Effector memory CD8-positive, alpha-beta T cell (primary cell): Measurements from ENCODE around the gene LY86.

Experiments used
- ATAC-seq: fragments of 150-1000 bp; cut with Tn5 transposase; replicated peaks from 2 replicates; pipeline ENCODE4 v1.10.0; 2021; ENCODE audit warnings: mild to moderate bottlenecking, moderate library complexity
- DNase-seq, 3 experiments: peaks; one replicate each; pipeline ENCODE4 v3.0.0; 2021
- H3K27ac Mint-ChIP-seq, 2 donors: one replicate each; pipeline ENCODE4 v1.8.0; 2022; ENCODE audit warnings: mild to moderate bottlenecking in 2 of 2, mixed read lengths in 2 of 2, moderate library complexity in 2 of 2
- H3K27me3 Mint-ChIP-seq, 2 donors: one replicate each; pipeline ENCODE4 v1.8.0; 2022; ENCODE audit warnings: mixed read lengths in 2 of 2
- H3K36me3 Mint-ChIP-seq: one replicate; pipeline ENCODE4 v1.8.0; 2022; ENCODE audit warnings: mild to moderate bottlenecking, moderate library complexity, mixed read lengths; ENCODE audit not compliant: insufficient read depth
- H3K4me1 Mint-ChIP-seq, 2 donors: one replicate each; pipeline ENCODE4 v1.8.0; 2022; ENCODE audit warnings: low read depth in 2 of 2, mixed read lengths in 2 of 2
- H3K4me3 Mint-ChIP-seq, 2 donors: one replicate each; pipeline ENCODE4 v1.8.0; 2022; ENCODE audit warnings: mild to moderate bottlenecking in 2 of 2, mixed read lengths in 2 of 2, moderate library complexity in 2 of 2
- H3K9me3 Mint-ChIP-seq, 2 donors: one replicate each; pipeline ENCODE4 v1.8.0; 2022; ENCODE audit warnings: mixed read lengths in 2 of 2

LY86 gene

DNA sequence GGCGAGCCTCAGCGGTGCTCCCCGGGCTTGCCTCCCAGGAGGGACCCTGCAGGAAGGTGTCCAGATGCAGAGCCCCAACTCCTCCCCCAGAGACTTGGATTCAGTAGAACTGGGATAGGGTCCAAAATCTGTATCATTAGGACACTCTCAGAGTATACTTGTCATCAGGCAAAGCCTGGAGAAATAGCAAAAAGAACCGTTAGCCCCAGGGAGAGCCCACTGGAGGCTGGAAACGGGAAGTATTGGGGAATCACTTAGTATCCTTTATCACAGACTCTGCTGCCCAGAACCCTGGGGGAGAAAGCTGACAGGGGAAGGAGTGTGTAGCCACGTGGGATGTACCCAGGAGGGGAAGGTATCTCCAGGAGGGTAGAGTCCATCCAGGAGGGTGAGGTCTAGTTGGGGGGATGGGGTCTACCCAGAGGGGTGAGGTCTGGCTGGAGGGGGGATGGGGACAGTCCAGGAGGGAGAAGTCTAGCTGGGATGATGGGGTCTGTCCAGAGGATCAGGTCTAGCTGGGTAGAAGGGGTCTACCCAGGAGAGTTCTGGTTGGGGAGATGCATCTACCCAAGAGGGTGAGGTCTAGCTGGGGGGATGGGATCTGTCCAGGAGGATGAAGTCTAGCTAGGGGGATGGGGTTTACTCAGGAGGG, 107.2 kb downstream of the LY86 start:
- peaks cover 0 to 3% of the 10 kb centered on the region in 2 donors for H3K4me1 Mint-ChIP-seq
- H3K27me3 Mint-ChIP-seq, result peaks cover 18 to 50% of the 10 kb centered on the region in 2 donors
- no peaks in the 10 kb centered on the region for H3K9me3 Mint-ChIP-seq
- no peak overlapping the region for H3K4me3 Mint-ChIP-seq
- no peak for DNase-seq
- peaks cover 2% of the 10 kb centered on the region for H3K36me3 Mint-ChIP-seq
- peak overlapping the region in 1 of 2 donors; percentile 41 for H3K27ac Mint-ChIP-seq
- ATAC-seq, result no peak

DNA sequence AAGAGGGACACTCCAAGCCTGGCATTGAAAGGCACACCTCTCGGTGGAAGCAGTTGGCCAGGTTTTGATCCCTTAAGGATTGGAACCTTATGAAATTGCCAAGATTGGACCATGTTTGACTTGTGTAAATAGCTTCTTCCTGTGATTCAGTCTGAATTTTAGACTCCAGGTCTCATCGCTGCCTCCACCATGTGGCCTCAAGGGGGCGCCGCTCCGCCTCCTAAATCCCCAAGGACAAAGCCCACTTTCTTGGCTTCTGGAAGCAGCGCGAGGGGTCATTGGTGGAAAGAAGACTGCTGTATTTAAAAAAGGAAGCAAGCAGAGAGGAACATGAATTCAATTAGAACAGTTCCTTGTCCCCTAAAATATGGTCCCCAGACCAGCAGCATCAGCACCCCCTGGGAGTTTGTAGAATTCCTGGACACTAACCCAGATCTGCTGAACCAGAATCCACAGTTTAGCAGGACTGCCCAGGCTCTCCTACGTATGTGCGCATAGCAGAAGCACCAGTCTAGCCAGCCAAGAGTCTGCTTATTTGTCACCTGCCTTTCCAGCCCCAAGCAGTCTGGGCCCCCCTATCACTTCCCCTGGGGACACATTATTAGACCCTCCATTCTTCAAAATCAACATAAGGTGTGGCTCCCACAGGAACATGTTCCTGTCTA, 108.5 kb downstream of the LY86 start:
- Mint-ChIP-seq H3K27me3 (peaks cover 24 to 55% of the 10 kb centered on the region in 2 donors), H3K27ac (no peak overlapping the region), H3K4me1 (peaks cover 0 to 3% of the 10 kb centered on the region in 2 donors), H3K36me3 (peaks cover 2% of the 10 kb centered on the region), H3K9me3 (no peaks in the 10 kb centered on the region), H3K4me3 (no peak overlapping the region)
- ATAC-seq, result no peak
- no peak for DNase-seq

DNA sequence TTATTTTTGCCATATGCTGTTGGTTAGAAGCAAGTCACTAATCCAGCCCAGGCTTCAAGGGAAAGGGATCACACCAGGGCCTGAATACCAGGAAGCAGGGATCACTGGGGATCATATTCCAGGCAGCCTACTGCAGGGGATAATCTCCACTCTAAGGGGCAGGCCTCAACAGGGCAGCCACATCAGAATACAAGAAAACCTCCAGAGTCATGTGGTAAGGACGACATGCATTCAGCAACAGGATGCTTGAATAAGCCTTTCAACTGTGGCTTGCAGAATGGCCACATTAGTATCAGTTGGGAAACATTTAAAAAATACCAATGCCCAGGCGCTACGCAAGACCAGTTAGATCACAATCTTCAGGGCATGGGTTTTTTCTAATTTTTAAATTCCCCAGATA, 109.1 kb downstream of the LY86 start:
- no peak overlapping the region for H3K27ac Mint-ChIP-seq
- peaks cover 24 to 55% of the 10 kb centered on the region in 2 donors for H3K27me3 Mint-ChIP-seq
- ATAC-seq, result no peak
- peaks cover 2% of the 10 kb centered on the region for H3K36me3 Mint-ChIP-seq
- peaks cover 0 to 3% of the 10 kb centered on the region in 2 donors for H3K4me1 Mint-ChIP-seq
- no peak for DNase-seq
- H3K4me3 Mint-ChIP-seq, result no peak overlapping the region
- no peaks in the 10 kb centered on the region for H3K9me3 Mint-ChIP-seq

DNA sequence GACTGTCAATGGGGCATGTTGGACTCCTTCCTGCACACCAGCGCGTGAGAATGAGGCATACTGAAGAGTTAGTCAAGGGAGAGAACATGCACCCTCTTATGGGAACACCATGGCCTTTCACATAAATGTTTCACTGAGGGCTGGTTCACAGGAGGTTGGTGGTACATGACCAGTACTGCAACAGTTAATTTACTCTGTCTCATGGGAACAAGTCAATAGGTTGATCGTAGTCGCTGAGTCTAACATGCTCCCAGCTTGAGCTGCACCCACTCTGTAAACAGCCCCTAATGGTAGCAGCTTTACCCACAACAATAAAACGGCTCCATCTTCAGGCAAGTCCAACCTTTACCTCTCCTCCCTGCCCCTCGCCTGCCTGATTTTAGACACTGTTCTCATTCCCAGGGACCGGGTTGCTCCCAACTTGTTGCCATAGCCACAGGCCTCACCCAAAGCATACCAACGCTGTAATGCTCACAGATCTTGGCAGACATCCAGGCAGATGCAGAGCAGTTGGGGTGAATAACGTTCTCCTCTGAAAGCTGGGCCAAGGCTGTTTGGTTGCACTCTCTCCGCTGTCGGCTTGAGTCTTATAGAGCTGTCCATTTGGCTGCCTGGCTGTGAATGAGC, 111.3 kb downstream of the LY86 start:
- Mint-ChIP-seq H3K36me3 (peaks cover 2% of the 10 kb centered on the region), H3K9me3 (no peaks in the 10 kb centered on the region), H3K27ac (no peak overlapping the region), H3K27me3 (peaks cover 23 to 52% of the 10 kb centered on the region in 2 donors), H3K4me1 (peaks cover 0 to 3% of the 10 kb centered on the region in 2 donors), H3K4me3 (no peak overlapping the region)
- DNase-seq, result no peak
- no peak for ATAC-seq

DNA sequence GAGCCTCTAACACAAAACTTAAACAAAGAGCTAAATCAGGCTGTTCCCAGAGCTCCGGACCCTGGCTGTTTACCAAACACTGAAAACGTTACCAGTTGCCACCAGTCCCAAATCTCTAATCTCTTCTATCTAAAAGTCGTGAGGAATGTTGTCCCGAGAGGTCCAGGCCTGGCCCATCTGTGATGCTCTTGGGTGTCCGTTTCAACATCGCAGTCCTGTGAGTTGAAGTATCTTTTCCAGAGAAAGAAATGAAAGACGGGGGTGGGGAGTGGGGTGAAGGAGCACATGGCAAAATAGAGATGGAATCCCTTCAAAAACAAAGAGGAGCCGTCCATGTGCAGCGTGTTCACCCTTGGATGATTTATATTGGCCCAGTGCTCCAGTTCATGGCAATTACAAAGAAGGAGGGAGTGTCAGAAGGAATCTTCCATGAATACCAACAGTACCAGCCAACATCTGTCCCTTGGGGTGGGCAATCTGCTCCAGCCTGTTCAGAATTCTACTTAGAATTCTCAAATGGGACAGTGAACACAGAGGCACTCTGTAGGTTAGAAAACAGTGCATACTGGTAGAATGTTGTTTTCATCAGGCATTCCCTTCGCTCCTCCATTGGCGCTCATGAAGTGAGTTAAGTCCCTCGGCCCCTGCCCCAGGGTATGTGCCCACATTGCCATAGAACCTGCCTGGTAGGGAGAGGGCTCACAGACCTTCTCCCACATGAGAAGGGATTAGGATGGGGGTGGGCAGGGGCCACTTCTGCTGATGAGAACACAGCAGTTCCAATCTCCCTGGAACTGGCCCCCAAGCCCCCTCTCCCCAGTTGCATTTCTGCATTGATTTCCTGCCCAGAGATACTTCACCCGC, 112.1 kb downstream of the LY86 start:
- peaks cover 15 to 44% of the 10 kb centered on the region in 2 donors for H3K27me3 Mint-ChIP-seq
- H3K36me3 Mint-ChIP-seq, result peaks cover 2% of the 10 kb centered on the region
- no peaks in the 10 kb centered on the region for H3K4me1 Mint-ChIP-seq
- no peak overlapping the region for H3K27ac Mint-ChIP-seq
- no peaks in the 10 kb centered on the region for H3K9me3 Mint-ChIP-seq
- ATAC-seq (no peak), DNase-seq (no peak)
- H3K4me3 Mint-ChIP-seq, result no peak overlapping the region

DNA sequence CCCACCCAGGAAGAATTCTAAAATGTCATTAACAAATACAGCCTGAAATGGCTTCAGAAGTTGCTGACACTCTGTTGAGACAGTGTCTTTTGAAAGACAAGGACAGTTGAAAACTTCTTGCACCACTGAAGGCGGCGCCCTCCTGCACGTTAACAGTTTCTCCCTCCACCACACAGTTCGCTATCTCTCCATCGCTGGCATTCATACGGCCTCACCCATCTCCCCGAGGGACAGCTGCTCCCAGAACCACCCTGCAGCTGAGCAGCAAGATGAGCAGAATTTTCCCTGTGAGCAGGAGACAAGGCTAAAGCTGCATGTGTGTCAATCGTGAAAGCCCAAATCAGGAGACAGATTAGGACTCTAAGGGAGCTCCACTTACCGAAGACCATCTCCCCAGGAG, 113.3 kb downstream of the LY86 start:
- no peak for ATAC-seq
- H3K4me3 Mint-ChIP-seq, result no peak overlapping the region
- no peak for DNase-seq
- peaks cover 6 to 37% of the 10 kb centered on the region in 2 donors for H3K27me3 Mint-ChIP-seq
- H3K4me1 Mint-ChIP-seq, result no peaks in the 10 kb centered on the region
- H3K36me3 Mint-ChIP-seq, result no peaks in the 10 kb centered on the region
- no peak overlapping the region for H3K27ac Mint-ChIP-seq
- no peaks in the 10 kb centered on the region for H3K9me3 Mint-ChIP-seq

DNA sequence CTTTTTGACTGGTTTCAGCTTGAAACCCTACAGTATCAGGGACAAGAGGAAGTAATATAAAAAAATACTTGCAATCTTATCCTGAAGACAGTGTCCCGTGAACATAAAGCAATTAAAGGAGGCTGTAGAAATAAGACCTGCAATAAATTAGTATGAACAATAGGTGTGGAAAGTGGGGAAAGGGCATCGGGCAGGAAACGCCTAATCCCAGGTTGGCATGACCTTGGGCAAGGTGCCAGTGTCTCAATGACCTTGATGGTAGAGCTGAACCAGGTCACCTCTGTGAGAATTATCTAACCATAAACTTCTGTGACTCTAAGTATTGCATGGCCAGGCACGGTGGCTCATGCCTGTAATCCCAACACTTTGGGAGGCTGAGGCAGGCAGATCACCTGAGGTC, 115.2 kb downstream of the LY86 start:
- Mint-ChIP-seq H3K9me3 (no peaks in the 10 kb centered on the region), H3K4me3 (no peak overlapping the region), H3K36me3 (no peaks in the 10 kb centered on the region), H3K27me3 (peaks cover 9 to 46% of the 10 kb centered on the region in 2 donors), H3K27ac (no peak overlapping the region), H3K4me1 (no peaks in the 10 kb centered on the region)
- DNase-seq (no peak), ATAC-seq (no peak)
